NT2/D1 (cell line): Measurements from ENCODE around the gene TPI1.

Experiments used
- YY1 ChIP-seq: IDR thresholded peaks from 2 replicates; pipeline ENCODE4 v1.6.1; 2011; ENCODE audit not compliant: insufficient read length, insufficient read depth
- ZNF274 ChIP-seq: IDR thresholded peaks from 2 replicates; pipeline ENCODE4 v1.6.1; 2011; ENCODE audit warnings: mild to moderate bottlenecking, low read depth, low read length

- TF ChIP-seq YY1 (no peak), ZNF274 (no peak)
Measured at GRCh38 chr12:6846316-6846869, 20.9 kb upstream of the TPI1 start.
